CD4-positive, alpha-beta T cell treated with Interleukin-12 subunit alpha and Interleukin-12 subunit beta, for 1 hour (primary cell): ENCODE measurements around the gene C3orf33.

Experiments used
- DNase-seq: peaks from one replicate; pipeline ENCODE4 v3.0.0-alpha.2; 2020

Gene C3orf33

DNA sequence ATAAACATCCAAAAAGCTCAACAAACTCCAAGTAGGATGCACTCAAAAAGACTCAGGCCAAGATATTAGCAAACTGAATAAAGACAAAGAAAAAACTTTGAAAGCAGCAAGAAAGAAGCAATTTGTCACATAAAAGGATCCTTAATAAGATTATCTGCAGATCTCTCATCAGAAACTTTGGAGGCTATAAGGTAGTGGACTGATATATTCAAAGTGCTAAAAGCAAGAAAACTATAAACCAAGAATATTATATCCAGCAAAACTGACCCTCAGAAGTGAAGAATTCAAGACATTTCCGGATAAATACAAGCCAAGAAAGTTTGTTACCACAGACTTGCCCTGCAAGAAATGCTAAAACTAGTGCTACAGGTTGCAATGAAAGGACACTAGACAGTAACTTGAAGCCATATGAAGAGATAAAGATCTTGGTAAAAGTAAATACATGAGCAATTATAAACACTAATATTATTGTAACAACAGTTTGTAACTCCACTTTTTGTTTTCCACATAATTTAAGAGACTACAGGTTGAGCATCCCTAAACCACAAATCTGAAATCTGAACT, 23.6 kb downstream of the C3orf33 start:
- no peak for DNase-seq

DNA sequence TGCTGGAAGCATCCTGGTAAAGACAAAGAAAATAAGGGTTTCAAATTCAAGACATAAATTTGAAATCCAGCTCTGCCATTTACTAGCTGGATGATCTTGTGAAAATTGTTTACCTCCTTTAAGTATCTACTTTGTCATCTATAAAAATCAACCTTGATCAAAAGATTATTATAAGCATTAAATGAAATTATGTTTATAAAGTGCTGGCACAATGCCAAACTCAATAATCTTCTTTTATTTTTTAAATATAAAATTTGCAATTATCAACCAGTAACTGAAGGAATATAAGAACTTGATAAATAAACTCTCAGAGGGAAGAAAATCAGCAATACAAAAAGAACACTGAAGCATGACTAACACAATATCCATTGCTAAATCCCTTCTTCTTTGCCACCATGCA, 25.8 kb downstream of the C3orf33 start:
- DNase-seq = no peak

DNA sequence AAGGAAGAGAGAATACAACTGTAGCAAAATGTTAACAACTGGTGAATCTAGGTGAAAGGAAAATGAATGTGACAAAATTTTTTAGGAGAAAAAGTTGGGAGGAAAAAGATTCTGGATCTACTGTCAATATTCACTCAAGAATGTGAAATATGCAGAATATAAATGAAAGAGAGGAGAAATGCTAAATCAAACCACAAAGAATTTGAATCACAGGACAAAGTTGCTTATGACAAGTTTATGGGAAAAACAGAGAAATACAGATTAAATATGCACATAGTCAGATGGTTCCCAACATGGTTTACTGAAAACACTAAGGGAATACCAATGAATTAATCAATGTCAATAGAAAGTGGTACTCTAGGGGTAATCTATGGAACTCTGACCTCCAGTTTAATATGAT, 27.6 kb downstream of the C3orf33 start:
- DNase-seq = no peak

DNA sequence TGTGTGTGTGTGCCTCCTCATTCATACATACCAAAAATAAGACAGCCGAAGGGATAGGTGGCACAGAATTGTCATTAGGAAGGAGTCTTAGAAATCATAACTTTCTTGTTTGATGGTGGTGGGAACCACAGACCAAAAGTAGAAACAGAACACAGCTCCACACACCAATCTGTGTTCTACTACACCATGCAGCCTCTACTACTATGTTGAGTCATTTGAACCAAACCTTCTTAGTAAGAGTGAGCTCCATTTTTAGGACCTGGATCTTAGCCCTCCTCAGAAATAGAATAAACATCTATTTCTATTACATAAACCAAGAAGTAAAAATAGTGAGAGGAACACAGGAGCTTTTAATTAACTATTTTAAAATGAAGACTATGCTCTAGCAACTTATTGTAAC, 33.3 kb downstream of the C3orf33 start:
- no peak for DNase-seq

DNA sequence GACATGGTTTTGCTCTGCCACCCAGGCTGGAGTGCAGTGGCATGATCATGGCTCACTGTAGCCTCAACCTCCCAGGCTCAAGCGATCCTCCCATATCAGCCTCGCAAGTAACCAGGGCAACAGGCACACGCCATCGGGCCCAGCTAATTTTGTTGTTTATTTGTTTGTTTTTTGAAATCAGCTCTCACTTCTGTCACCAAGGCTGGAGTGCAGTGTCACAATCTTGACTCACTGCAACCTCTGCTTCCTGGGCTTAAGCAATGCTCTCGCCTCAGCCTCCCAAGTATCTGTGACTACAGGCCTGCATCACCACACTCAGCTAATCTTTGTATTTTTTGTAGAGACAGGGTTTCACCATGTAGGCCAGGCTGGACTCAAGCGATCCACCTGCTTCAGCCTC, 35.0 kb downstream of the C3orf33 start:
- DNase-seq = no peak

DNA sequence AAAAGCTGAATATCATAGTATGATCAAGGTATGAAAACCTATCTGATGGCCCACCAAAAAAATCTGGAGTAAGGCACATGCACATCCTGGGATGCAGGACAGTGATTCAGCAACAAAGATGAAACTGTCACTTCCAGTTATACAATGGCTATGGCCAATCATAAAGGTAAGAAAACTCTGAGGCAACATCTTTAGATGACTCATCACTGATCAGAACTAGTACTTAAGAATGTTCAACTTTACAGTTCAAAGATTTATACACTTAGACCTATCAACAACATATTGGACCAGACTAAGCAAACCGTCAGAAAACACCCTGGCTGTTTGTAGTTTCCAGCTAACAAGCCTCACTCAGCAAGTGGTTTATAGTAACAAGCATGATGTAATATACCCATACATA, 39.9 kb downstream of the C3orf33 start:
- no peak for DNase-seq

DNA sequence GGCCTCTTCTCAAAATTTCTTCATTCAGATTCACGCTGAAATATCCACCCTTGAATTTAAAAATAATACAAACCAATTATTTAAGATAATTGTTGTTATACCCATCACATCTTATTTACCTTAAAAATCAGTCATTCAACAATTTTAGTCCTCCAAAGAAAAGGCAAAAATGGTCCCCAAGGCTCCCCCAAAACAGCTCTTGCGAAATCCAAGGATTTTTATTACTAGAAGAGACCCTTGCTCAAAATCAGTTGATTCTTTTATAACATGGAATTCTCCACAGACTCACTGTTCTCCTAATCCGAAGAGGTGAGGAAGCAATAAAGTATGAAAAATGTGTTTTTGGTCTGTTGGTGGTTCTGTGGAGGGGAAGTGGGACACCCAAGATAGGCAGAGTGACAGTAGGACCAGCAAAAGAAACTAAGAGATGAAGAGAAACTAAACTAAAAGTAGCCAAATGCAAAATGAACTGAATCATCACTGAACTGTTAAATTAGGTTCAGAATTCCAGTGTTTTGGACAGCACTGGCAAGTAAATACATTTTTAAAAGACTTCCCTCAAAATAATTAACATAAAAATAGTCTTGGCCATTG, 42.1 kb downstream of the C3orf33 start:
- DNase-seq = no peak

DNA sequence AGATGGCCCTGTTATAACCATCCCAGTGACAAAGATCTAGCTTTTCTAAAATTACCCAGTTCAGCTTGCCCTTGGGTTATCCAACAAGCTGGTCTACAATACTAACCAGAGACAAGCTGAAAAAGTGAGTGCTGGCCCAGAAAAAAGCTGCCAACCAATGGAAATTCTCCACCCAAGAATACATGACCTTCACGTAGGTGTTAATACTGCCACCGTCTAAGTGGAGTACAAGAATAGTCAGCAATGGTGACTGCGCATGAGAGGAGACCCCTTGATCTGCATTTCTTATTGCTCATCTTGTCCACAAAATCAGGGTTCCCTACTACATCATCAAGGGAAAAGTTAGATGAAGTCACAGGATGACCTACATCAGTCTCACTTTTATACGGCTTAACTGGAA, 45.4 kb downstream of the C3orf33 start:
- DNase-seq = no peak

DNA sequence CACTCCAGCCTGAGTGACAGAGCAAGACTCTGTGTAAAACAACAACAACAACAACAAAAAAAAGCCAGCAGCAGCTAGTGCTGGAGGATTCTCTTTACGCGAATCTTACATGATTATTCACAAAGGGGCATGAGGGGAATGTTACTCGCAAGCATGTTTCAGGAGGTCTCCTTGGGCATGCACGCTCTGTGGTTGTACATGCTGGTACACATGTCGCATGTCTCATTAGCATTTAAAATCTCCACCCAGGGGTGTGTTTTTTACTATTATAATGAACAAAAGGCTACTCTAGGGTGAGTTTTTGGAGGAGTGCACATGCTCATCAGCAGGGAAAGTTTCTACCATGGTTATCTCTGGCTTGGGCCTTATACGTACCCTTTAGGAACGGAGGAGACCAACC, 48.5 kb downstream of the C3orf33 start:
- DNase-seq = no peak

DNA sequence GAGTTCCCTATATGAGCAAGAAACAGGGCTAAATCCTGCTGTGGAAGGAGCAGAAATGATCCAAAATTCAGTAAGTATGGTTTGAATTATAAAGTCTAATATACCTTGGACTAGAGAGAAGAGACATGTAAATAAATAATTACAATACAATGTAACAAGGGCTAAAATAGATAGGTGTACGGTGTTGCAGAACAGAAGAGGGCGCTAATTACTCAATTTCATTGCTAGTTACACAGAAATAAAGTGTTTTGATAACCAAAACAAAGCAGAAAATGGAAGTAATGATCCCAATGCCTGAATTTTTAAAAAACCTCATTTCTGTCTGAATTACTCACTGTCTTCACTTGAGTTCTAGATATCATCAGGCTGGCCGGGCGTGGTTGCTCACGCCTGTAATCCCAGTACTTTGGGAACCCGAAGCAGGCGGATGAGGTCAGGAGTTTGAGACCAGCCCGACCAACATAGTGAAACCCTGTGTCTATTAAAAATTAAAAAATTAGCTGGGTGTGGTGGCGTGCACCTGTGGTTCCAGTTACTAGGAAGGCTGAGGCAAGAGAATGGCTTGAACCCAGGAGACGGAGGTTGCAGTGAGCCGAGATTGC, 52.9 kb downstream of the C3orf33 start:
- DNase-seq = peak; percentile 38

DNA sequence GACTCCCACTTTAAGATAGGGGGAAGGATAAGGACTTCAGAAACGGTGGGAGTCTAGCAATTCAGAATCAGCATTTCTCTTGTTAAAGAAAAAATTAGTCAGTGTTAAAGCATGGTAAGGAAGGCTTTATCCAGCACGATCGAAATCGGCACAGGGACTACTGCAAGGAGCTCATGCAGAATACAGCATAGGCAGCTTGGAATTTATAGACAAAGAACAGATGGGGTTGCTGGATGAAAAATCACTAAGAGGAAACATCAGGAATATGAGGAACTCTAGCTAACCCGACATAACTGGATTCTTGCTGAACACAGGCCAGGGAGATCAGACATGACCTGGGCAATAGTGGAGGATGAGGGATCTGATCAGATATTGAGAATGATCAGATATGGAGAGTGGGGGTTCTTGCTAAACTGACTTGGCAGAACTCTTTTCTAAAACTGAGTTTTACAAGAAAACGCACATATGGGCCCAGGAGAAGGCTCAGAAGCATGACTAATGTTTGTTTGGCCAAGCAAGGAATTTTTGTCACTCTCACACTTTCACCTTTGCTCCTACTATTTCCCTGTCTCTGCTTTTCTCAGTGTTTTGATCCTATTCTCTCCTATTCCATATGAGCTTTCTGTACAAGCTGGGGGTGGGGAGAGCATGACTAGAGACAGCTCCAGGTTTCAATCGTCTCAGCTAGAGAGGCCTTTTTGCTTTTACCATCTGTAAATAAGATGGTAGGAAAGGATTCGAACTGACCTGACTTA, 57.3 kb downstream of the C3orf33 start:
- no peak for DNase-seq

DNA sequence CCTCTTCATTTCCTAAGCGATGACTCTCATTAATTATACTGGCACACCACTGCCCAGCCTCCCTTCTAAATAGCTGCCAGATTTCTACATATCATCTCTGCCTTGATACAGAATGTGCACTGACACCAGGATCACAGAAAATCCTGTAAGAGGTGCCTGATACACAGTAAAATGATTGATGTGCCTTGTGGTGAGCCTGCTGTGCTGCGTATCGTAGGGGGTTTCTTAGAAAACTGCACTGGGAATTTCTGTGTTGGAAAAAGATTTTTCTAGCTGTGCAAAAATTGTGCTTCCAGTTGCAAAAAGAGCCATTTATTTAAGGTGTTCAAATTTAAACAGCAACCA, 58.2 kb downstream of the C3orf33 start:
- DNase-seq = no peak

DNA sequence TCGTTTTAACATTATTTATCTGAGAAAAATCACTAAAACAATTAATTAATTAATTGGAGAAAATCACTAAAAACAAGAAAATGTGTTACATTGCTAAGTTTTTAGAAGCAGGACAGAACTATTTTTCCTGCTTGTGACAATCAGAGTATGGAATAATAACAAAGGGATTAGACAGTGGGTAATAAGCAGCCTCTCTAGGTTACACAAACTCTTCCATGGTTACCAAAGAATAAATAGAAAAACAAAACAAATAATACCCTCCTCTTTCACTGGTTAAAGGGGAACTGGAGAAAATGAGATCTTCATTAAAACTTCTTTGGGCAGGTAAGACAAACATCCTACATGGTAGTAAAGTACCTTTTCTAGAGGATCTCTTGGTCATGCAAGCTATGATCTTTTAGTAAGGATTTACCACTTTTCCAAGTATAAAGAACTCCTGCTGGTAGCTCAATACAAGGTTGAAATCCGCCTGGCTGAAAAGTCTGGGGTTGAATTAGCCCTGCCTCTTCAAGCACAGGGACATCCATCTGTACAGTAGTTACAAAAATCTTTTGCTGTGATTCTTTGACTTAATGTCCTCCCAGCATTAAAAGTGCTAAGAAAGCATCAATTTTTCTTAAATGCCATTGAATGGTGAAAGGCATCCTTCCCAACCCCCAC, 58.7 kb downstream of the C3orf33 start:
- no peak for DNase-seq

DNA sequence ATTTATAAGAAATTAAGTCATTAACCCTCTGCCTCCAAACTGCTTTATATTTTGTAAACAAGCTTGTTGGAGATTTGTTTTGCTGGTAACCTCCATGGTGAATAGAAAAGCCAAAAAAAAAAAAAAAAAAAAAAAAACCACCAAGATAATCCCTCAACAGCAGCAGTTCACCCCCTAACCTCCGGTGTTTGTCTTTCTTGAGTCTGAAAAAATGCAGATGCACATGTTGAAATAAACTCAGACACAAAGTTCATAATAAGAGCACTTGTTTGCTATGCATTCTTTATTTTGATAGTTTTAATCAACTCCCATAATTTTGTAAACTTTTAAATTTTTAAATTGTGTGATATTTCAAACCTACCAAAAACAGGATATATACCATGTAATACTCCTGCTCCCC, 59.4 kb downstream of the C3orf33 start:
- DNase-seq = no peak

DNA sequence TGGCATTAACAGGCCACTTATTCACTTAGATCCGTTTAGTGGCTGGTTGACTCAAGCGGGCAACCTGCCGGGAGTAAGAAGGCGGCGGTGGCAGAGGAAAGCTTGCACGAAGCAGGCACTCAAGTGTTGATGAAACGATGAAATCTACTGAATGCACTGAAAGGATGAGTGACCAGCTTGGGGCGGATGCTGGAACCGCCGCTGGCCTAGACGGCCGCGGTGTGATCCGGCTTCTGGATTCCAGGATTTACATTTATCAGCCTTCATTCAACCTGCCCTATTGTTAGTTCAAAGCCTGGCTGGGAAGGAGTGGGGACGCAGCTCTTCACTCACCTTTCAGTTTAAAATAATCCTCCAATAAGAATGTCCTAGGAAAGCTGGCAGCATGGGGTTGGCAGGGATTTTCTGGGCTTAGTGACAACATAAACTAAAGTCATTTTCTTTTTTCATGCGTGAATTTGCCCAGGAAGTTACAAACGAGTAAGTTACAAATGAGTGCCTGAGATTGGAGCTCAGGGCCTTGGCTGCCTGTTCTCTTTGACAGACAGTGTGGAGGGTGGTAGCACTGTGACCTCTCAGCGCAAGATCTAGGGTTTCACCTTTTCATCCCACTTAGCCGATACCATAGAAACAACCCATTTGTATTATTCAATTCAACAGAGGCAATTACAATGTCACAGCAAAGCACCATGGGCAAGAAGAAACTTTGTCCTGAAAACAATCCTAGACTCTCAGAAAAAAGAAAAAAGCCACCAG, 60.1 kb downstream of the C3orf33 start:
- no peak for DNase-seq

DNA sequence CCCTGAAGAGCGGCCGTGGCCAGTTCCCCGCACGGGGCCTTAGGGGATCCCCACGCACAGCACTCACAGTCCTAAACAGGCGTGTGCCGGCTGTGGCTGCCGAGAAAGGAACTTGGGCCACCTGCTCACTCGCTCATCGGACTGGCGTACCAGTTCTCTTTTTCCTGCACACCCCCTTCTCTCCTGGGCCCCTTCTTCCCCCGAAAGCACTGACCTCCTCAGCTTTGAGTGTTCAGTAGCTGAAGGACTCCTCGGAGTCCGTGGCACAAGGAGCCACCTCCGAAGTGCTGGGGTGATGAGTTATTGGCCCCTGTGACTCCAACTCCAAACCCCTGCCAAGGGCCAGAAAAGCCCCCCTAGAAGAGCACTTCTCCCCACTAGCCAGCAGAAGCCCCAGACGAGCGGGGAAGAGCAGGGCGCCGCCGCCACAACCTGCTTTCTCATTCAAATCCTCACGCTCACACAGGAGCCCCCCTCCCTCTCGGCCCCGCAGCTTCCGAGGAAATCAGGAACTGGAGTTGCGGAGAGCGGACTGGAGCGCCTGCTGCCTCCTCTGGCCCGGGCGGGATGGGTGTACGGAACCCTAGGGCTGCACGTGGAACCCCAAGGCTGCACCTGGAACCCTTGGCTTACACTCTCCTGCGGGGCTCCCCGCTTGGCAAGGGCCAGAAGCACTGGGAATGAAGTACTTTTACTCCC, 61.3 kb downstream of the C3orf33 start, which contains the start of gene PLCH1:
PLCH1 (minus strand) TSS at position 446 of the 699 bp plus-strand sequence. CDS start 40,847 bp downstream, outside the sequence.
- peak; percentile 39 for DNase-seq

DNA sequence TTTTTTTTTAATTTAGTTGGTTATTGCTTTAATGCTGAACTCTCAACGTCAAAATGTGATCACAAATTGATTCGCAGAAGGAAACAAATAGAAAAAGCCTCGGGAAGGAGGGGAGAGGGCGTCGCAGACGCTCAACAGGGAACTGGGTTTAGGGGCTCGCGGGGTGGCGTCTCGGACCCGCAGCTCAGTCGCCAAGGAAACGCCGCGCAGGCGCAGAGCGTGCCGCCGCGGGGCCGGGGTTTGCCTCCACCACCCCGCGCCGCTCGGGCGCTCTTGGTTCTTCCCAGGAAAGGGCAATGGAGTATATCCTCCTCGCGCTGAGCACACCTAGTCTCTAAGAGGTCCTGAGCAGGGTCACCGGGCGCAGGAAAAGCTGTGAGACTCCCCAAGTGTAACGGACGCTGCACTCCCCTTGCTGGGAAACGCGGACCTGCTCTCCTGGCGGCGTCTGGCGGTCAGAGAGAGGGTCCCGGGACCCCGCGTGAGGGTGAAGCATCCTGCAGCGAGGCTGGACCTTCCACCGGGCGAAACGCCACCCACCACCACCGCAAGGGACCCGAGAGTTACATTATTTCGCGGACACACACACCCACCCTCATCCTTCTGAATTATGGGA, 62.0 kb downstream of the C3orf33 start:
- peak; percentile 36 for DNase-seq

DNA sequence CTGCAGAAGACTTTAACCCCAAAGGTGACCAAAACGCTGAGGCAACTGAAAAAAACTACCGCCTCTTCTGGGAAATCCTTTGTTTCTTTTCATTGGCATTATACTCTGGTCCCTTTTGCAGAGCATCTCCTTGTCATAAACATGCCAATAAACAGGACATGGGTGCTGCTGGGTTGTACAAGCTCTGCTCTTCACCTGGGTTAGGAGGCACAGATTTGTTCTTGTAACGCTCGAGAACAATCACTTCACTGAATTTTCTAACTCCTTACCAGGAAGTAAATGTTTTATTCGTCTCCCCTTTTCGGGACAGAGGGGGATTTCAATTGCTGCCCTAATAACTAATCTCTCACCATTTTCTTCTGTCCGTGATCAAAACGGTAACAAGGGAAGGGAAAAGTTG, 62.5 kb downstream of the C3orf33 start:
- no peak for DNase-seq

DNA sequence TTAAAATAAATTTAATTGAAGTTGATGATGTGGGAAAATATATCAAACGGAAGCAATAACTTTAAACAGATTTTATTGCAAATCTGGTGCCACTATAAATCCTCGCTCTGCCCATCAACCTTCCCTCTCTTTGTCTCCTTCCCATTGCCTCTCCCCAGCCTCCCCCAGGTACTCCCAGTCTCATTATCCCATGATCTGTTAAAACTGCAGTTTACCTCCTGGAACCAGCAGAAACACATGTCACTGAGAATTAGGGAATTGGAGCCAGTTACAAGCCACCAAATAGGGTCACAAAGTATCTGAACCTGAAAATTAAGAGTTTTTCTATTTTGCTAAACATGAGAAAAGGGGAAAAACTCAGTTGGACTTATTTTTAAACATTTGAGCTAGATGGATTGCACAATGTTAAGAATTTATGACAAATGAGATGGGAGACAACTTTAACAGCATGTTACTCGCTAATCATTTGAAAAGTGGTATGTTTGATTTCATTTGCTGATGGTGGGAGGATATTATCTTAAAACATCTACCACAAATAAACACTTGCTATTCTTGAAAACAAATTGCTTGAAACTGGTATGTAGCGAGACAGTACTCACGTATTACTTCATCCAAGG, 63.6 kb downstream of the C3orf33 start:
- DNase-seq = no peak

DNA sequence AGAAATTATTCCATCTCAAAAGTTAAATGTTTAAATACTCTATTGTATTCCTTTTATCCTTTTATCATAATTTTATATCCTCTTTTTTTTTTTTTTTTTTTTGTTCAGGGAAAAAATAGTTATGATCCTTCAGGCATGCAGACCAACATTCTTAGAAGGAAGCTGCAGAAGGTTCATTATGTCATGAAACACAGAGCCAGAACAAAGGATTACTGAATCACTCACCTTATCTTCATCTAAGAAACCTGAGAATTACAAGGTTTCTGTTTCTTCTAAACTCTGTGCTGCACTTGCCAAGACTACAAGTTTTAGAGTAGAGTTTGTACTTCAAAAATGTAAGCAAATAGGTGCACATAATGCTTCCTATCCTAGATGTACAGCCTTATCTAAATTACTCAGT, 64.5 kb downstream of the C3orf33 start:
- DNase-seq = no peak

DNA sequence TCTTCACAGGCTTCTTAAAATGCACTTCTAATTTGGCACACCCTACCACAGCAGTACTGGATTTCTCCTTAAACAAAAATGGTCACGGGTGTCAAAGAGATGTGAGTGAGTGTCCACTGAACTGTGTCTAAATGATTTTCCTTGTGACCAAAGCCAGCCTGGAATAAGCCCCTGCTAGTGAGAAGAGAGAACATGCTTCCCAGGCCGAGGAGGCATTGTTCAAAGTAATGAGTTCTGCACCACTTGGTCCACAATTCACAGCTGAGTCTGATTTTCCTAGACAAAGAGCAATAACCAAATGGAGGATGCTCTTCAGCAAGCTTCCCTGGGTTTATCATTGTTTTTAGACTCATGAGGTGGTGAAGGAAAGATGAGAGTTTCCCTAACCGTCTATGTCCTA, 65.0 kb downstream of the C3orf33 start:
- no peak for DNase-seq
